ENCODE measurements around the gene SNAPC4.

The SNAPC4 gene

GRCh38 chr9:136372006-136372405 is 28.0 kb downstream of the SNAPC4 start:
- peaks cover 7% of the 10 kb centered on the region; the same call in 1 of the 2 replicates for H3K36me3 ChIP-seq (ENCODE audit: control insufficient read depth, insufficient read depth, low read length)
- H3K27me3 ChIP-seq (ENCODE audit: control insufficient read depth, insufficient read depth, low read length): no peaks in the 10 kb centered on the region
- no peaks in the 10 kb centered on the region for H3K4me1 ChIP-seq (ENCODE audit: control insufficient read depth, insufficient read depth, low read length)
- no peak overlapping the region for H3K4me3 ChIP-seq (ENCODE audit: low read length)
- H3K9me3 ChIP-seq (ENCODE audit: control insufficient read depth, insufficient read depth, low read length): no peaks in the 10 kb centered on the region
- no peak for DNase-seq (ENCODE audit: low read depth, low spot score)
- H3K27ac ChIP-seq (ENCODE audit: low read length): no peak overlapping the region
- WGBS (ENCODE audit: insufficient coverage, insufficient read length): no CpG with 5 or more reads among the region's 21 CpGs

DNA sequence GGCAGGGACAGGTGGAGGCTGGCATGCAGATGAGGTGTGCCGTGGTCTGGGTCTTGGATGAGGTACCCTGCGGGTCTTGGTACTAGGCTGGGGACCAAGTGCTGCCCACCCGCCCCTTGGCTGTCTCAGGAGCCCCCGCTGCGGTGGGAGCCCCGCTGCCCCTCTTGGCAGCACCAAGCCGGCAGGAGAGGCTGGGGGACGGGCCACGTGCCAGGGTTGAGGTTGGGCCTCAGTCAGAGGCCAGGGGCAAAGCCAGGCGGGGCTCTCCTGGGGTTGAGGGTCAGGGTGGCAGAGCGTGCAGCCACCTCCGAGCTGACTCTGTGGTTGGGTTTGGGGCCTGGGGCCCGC is 28.5 kb downstream of the SNAPC4 start:
- no peak overlapping the region for H3K27ac ChIP-seq (ENCODE audit: low read length)
- no peak overlapping the region for H3K4me3 ChIP-seq (ENCODE audit: low read length)
- peaks cover 7% of the 10 kb centered on the region; the same call in 1 of the 2 replicates for H3K36me3 ChIP-seq (ENCODE audit: control insufficient read depth, insufficient read depth, low read length)
- no peaks in the 10 kb centered on the region for H3K4me1 ChIP-seq (ENCODE audit: control insufficient read depth, insufficient read depth, low read length)
- no CpG with 5 or more reads among the region's 13 CpGs for WGBS (ENCODE audit: insufficient coverage, insufficient read length)
- DNase-seq (ENCODE audit: low read depth, low spot score): no peak
- no peaks in the 10 kb centered on the region for H3K9me3 ChIP-seq (ENCODE audit: control insufficient read depth, insufficient read depth, low read length)
- no peaks in the 10 kb centered on the region for H3K27me3 ChIP-seq (ENCODE audit: control insufficient read depth, insufficient read depth, low read length)

GRCh38 chr9:136370687-136371532 is 29.1 kb downstream of the SNAPC4 start:
- DNase-seq (ENCODE audit: low read depth, low spot score): no peak

GRCh38 chr9:136370037-136370436 is 29.9 kb downstream of the SNAPC4 start:
- WGBS (ENCODE audit: insufficient coverage, insufficient read length): no CpG with 5 or more reads among the region's 19 CpGs
- no peaks in the 10 kb centered on the region for H3K4me1 ChIP-seq (ENCODE audit: control insufficient read depth, insufficient read depth, low read length)

More at GRCh38 chr9:136370687-136371532, 29.1 kb downstream of the SNAPC4 start:
- no peaks in the 10 kb centered on the region for H3K9me3 ChIP-seq (ENCODE audit: control insufficient read depth, insufficient read depth, low read length)
- no peak overlapping the region for H3K27ac ChIP-seq (ENCODE audit: low read length)
- H3K27me3 ChIP-seq (ENCODE audit: control insufficient read depth, insufficient read depth, low read length): no peaks in the 10 kb centered on the region
- WGBS (ENCODE audit: insufficient coverage, insufficient read length): no CpG with 5 or more reads among the region's 54 CpGs
- no peaks in the 10 kb centered on the region for H3K4me1 ChIP-seq (ENCODE audit: control insufficient read depth, insufficient read depth, low read length)
- peaks cover 6% of the 10 kb centered on the region; the same call in 1 of the 2 replicates for H3K36me3 ChIP-seq (ENCODE audit: control insufficient read depth, insufficient read depth, low read length)
- H3K4me3 ChIP-seq (ENCODE audit: low read length): no peak overlapping the region

DNA sequence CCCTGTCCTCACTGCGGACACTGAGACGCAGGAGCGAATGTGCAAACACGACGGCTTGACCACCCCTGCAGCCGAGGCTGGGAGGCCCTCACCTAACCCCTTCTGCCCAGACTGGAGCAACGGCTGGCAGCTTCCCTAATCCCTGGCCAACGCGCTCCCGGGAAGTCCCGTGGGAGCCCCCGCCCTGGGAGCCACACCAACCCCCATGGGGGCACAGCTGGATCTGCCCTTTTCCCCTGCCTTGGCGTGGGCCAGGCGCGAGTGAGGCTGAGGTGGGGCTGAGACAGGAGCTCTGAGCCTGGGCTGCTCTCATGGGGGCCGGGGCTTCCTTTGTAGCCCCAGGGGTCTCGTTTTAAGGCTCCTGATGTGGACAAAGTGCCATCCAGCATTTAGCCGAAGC is 31.8 kb downstream of the SNAPC4 start:
- Histone ChIP-seq H3K27ac (ENCODE audit: low read length) (no peak overlapping the region), H3K4me1 (ENCODE audit: control insufficient read depth, insufficient read depth, low read length) (no peaks in the 10 kb centered on the region), H3K36me3 (ENCODE audit: control insufficient read depth, insufficient read depth, low read length) (no peaks in the 10 kb centered on the region; the same call in 1 of the 2 replicates), H3K27me3 (ENCODE audit: control insufficient read depth, insufficient read depth, low read length) (no peaks in the 10 kb centered on the region), H3K9me3 (ENCODE audit: control insufficient read depth, insufficient read depth, low read length) (no peaks in the 10 kb centered on the region), H3K4me3 (ENCODE audit: low read length) (no peak overlapping the region)
- WGBS (ENCODE audit: insufficient coverage, insufficient read length): no CpG with 5 or more reads among the region's 18 CpGs
- no peak for DNase-seq (ENCODE audit: low read depth, low spot score)

More at GRCh38 chr9:136370037-136370436, 29.9 kb downstream of the SNAPC4 start:
- Histone ChIP-seq H3K27me3 (ENCODE audit: control insufficient read depth, insufficient read depth, low read length) (no peaks in the 10 kb centered on the region), H3K9me3 (ENCODE audit: control insufficient read depth, insufficient read depth, low read length) (no peaks in the 10 kb centered on the region), H3K27ac (ENCODE audit: low read length) (no peak overlapping the region), H3K36me3 (ENCODE audit: control insufficient read depth, insufficient read depth, low read length) (no peaks in the 10 kb centered on the region; the same call in 1 of the 2 replicates), H3K4me3 (ENCODE audit: low read length) (no peak overlapping the region)
- DNase-seq (ENCODE audit: low read depth, low spot score): no peak

DNA sequence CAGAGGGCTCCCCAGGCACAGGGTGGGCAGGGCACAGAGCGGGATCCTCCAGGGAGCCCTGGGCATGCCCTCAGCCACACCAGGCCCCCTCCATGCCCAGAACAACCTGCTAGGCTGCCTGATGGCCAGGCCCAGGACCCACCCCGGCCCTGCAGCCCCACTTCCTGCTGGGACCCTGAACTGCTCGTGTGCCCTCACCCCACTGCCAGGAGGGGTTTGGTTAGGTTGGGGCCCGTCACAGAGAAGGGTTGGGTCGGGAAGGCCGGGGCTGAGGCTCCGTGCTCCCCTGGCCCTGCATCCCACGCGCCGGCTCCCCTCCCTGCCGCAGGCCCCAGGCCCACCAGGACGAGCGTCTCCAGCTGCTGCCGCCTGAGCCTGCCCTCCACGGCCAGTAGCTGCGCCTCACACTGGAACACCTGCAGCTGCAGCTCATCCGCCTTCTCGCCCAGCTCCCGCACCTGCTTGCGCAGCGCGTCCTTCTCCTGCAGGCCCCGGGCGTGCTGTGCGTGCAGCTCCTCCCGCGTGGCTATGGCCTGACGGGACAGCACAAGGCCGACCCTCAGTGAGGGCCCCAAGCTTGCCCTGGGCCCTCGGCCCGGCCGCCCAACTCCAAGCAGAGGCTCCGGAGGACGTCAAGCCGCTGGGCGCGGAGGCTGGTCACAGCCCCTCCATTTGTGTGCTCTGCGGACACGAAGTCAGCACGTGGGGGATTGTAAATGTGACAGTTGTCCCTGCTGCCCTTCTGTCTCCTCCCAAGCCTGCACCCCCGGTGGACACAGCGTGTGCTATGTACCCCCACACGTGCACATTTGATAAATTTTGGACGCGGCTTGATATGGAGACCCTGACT is 32.4 kb downstream of the SNAPC4 start:
- H3K27ac ChIP-seq (ENCODE audit: low read length): no peak overlapping the region
- no peak for DNase-seq (ENCODE audit: low read depth, low spot score)
- H3K4me3 ChIP-seq (ENCODE audit: low read length): no peak overlapping the region
- H3K4me1 ChIP-seq (ENCODE audit: control insufficient read depth, insufficient read depth, low read length): no peaks in the 10 kb centered on the region; the same call in 1 of the 2 replicates
- WGBS (ENCODE audit: insufficient coverage, insufficient read length): no CpG with 5 or more reads among the region's 45 CpGs
- no peaks in the 10 kb centered on the region; the same call in 1 of the 2 replicates for H3K36me3 ChIP-seq (ENCODE audit: control insufficient read depth, insufficient read depth, low read length)
- no peaks in the 10 kb centered on the region for H3K27me3 ChIP-seq (ENCODE audit: control insufficient read depth, insufficient read depth, low read length)
- H3K9me3 ChIP-seq (ENCODE audit: control insufficient read depth, insufficient read depth, low read length): no peaks in the 10 kb centered on the region

DNA sequence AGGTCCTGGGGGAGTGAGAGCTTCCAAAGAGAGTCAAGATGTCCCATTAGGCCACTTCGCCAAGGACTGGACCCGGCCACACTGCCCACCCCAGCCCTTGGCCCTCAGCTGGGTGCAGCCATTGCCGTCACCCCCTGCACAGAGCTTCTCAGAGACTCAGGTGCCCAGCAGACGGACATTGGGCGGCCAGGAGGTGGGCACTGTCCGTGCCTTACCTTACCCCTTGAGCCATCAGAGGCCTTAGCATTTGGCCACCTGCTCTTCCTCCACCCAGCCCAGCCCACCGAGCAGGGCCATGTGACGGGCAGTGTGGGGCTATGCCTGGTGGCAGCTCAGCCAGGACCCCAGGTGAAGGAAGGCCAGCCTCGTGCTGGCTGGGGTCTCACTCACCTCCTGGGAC is 33.1 kb downstream of the SNAPC4 start:
- no CpG with 5 or more reads among the region's 9 CpGs for WGBS (ENCODE audit: insufficient coverage, insufficient read length)
- no peak for DNase-seq (ENCODE audit: low read depth, low spot score)
- H3K4me3 ChIP-seq (ENCODE audit: low read length): no peak overlapping the region
- no peaks in the 10 kb centered on the region; the same call in 1 of the 2 replicates for H3K36me3 ChIP-seq (ENCODE audit: control insufficient read depth, insufficient read depth, low read length)
- H3K27me3 ChIP-seq (ENCODE audit: control insufficient read depth, insufficient read depth, low read length): no peaks in the 10 kb centered on the region
- H3K4me1 ChIP-seq (ENCODE audit: control insufficient read depth, insufficient read depth, low read length): peaks cover 2% of the 10 kb centered on the region; the same call in 1 of the 2 replicates
- no peak overlapping the region for H3K27ac ChIP-seq (ENCODE audit: low read length)
- no peaks in the 10 kb centered on the region for H3K9me3 ChIP-seq (ENCODE audit: control insufficient read depth, insufficient read depth, low read length)

GRCh38 chr9:136365775-136366222 is 34.2 kb downstream of the SNAPC4 start:
- WGBS (ENCODE audit: insufficient coverage, insufficient read length): no CpG with 5 or more reads among the region's 9 CpGs
- H3K9me3 ChIP-seq (ENCODE audit: control insufficient read depth, insufficient read depth, low read length): no peaks in the 10 kb centered on the region
- no peak for DNase-seq (ENCODE audit: low read depth, low spot score)
- H3K27ac ChIP-seq (ENCODE audit: low read length): no peak overlapping the region
- H3K27me3 ChIP-seq (ENCODE audit: control insufficient read depth, insufficient read depth, low read length): no peaks in the 10 kb centered on the region
- H3K4me3 ChIP-seq (ENCODE audit: low read length): no peak overlapping the region
- H3K36me3 ChIP-seq (ENCODE audit: control insufficient read depth, insufficient read depth, low read length): no peaks in the 10 kb centered on the region; the same call in 1 of the 2 replicates
- H3K4me1 ChIP-seq (ENCODE audit: control insufficient read depth, insufficient read depth, low read length): peaks cover 2% of the 10 kb centered on the region; the same call in 1 of the 2 replicates

- peaks cover 2% of the 10 kb centered on the region; the same call in 1 of the 2 replicates for H3K4me1 ChIP-seq (ENCODE audit: control insufficient read depth, insufficient read depth, low read length)
- H3K4me3 ChIP-seq (ENCODE audit: low read length): no peak overlapping the region
- H3K36me3 ChIP-seq (ENCODE audit: control insufficient read depth, insufficient read depth, low read length): no peaks in the 10 kb centered on the region; the same call in 1 of the 2 replicates
- H3K27me3 ChIP-seq (ENCODE audit: control insufficient read depth, insufficient read depth, low read length): no peaks in the 10 kb centered on the region
- no peaks in the 10 kb centered on the region for H3K9me3 ChIP-seq (ENCODE audit: control insufficient read depth, insufficient read depth, low read length)
- H3K27ac ChIP-seq (ENCODE audit: low read length): no peak overlapping the region
- DNase-seq (ENCODE audit: low read depth, low spot score): no peak
- no CpG with 5 or more reads among the region's 31 CpGs for WGBS (ENCODE audit: insufficient coverage, insufficient read length)
Observed at GRCh38 chr9:136364942-136365774, 34.8 kb downstream of the SNAPC4 start.

All from iPS DF 6.9 (cell line).